NCI-H345 treated with DMSO at 0.1 percent for 48 hours (cell line): ENCODE data around the gene SLC35F6.
"Not testable (repeated sequence)": the region's sequence is repeated elsewhere in the genome, so short reads cannot be mapped to it uniquely, and the experiment has no call there.

Experiments used
- DNase-seq: peaks from one replicate; lab custom pipeline; 2025; ENCODE audit not compliant: unreplicated experiment; lab: John Stamatoyannopoulos, UW

SLC35F6 gene

DNA sequence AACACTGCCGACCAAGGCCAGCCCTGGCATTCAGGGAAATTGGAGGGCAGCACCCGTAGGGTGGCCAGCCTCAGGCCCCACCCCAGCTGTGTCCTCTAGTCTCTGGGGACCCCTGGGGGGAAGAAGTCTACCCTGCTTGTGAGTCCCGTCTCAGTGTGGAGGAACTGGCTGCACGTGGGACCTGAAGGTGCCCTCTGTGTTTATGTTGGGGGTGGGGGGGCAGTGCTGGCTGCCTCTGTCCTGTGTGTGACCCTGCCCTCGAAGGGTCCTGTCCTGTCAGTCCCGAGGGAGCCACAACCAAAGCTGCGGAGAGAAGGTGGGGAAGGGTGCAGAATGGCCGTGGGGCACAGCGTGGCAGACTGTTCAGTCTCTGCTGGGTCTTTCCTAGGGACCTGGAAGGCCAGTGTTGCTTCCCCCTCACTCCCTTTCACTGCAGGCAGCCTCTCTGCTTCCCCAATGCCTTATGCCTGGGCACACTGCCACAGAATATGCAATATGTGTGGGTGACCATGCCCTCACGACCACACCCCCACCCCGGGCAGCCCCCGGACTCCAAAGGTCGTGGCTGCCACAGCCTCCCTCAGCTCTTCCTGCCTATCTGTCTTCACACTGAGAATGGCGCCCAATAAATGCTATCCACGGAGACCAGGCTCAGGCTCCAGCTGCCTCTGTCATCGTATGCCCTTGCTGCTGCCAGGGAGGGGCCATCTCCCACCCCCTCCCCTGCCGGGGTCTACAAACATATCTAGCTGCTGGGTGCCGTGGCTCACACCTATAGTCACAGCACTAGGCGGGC lies 33.3 kb upstream of the SLC35F6 start:
- no peak for DNase-seq

- DNase-seq, result no peak
Measured at GRCh38 chr2:26731714-26732113, 32.4 kb upstream of the SLC35F6 start.

GRCh38 chr2:26732446-26732845 lies 31.6 kb upstream of the SLC35F6 start:
- DNase-seq, result no peak

- no peak for DNase-seq
Measured at GRCh38 chr2:26733413-26733812, 30.7 kb upstream of the SLC35F6 start.

DNA sequence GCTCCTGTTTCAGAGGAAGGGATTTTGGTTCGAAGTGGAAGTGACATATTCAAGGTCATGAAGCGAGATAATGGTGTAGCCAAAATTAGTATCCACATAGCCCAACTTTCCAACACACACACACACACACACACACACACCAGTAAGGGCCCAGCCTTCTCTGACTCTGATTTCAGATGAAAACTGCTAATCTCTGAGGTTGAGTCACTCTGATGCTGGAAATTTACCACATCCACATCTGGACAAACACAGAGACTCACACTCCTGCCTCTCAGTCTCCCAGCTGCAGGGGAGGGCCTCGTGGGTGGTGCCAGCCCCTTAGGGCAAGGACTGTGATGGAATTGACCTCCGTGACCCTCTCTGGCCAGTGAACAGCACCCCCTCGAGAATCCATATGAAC lies 29.0 kb upstream of the SLC35F6 start:
- DNase-seq, result no peak

GRCh38 chr2:26735883-26736588 lies 28.0 kb upstream of the SLC35F6 start:
- no peak for DNase-seq

DNA sequence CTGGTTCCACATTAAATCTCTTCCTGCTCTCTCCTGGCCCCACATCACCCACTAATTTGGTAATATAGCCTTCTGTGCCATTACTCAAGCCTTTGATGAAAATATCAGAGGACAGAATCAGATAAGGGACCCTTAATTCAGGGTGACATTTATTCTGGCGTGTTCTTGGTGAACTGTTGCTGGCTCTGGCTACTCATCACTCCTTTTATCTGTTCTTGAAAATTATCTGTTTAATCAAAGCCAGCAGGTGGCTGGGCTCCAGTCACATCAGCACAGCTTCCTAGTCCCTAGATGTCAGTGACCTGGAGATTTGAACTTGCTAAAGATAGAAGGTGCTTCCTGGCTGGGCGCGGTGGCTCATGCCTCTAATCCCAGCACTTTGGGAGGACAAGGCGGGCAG lies 26.9 kb upstream of the SLC35F6 start:
- no peak for DNase-seq

DNA sequence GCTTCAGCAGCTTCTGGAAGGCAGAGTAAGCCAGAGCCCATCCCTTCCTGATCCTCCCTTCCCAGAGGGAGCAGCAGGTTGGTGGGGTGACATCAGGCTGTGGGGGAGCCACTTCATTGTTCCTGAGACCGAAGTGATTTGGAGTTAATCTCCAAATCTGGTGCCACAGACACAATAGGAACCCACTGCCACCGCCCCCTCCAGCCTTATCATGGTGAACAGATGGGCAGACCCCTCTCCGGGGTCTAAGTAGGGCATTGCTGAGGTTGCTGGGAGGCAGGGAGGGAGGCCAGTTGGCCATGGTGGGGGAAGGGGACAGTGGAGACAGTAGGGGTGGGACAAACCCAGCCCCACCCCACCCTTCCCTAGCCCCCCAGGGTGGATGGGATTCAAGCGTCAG lies 25.6 kb upstream of the SLC35F6 start:
- no peak for DNase-seq

DNA sequence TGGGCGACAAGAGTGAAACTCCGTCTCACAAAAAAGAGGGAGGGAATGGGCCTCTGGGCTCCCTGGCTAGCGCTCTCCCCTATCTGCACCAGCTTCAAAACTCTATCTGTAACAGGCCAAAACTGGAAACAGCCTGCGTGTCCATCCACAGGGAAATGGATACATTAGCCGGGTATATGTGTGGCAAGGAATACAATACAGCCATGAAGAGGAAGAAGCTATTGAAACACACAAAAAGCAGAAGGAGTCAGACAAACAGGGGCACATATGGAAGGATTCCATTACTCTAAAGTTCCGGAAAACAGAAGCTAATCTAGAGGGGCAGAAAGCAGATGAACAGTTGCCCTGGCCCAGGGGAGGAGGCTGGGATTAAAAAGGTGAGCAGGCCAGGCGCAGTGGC lies 24.6 kb upstream of the SLC35F6 start:
- DNase-seq, result no peak

DNA sequence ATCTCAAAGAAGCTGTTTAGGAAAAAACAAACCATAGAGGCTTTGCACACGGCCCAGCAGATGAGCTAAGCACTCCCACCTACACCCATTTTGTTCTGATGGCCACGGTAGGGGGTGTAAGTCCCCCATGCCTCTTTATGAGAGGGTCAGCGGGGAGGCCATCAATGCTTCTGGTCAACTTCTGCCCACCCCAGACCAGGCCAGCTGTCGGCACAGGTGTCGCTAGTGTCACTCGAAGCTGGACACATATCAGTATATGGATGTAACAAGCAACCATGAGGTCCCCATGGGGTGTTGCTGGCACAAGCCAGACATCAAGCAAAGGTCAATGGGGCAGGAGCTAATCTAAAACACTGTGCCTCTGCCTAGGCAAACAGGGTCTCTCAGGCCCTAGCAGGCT lies 23.7 kb upstream of the SLC35F6 start:
- DNase-seq, result no peak

DNA sequence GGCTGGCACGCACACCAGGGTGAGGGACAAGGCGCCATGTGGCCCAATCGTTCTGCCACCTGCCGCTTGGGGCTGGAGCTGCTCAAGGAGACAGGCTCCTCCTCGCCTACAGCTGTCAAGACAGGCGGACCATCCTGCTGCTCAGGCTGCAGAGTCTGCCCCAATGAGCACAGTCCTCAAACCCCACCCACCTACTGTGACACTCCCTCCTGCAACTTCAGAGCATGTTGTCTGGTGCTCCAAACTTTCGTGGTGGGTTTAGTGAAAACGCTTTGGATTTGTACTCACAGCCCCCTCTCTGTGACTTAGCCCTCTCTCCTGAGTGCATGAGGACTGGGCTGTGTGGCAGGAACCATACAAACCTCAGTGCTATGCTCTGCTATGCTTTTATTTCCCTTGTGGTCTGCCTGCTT lies 23.2 kb upstream of the SLC35F6 start:
- no peak for DNase-seq

- DNase-seq, result no peak
Measured at GRCh38 chr2:26742048-26742770, 21.9 kb upstream of the SLC35F6 start.

DNA sequence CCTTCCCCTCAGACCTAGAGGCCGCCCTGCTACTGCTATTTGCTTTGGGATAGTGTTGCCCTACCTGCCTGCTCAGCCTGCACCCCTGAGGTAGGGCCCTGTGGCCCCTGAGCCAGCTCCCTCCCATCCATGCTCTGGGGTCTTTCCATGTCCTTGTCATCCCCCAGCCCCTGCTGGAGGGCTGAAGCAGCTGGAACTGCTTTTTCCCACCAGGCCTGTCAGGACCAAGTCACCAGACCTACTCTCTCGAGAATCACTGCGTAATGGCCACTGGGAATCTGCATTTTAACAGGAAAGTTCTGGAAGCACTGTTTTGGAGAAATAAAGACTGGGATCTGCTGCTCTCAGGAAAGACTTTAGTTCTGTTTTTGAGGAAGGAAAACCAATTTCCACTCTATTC lies 20.2 kb upstream of the SLC35F6 start:
- DNase-seq, result no peak

DNA sequence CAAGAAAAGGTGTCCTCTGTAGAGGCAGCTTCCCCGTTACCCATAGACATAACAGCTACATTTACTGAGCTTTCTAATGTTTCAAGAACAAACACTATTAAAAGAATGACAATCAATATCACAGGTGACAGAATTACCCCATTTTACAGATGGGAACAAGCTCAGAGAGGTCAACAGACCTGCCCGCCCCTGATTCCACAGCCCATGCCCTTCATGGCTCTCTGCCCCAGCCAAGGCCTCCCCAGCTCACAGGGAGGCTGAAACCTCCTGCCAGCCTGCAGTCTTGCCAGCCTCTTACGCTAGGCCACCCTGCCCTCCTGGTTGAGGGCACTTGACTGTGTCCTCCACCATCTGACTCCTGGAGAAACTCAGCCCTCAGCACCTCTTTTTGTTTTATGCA lies 19.1 kb upstream of the SLC35F6 start:
- DNase-seq, result no peak

GRCh38 chr2:26745609-26746327 lies 18.3 kb upstream of the SLC35F6 start:
- DNase-seq, result peak; percentile 71

DNA sequence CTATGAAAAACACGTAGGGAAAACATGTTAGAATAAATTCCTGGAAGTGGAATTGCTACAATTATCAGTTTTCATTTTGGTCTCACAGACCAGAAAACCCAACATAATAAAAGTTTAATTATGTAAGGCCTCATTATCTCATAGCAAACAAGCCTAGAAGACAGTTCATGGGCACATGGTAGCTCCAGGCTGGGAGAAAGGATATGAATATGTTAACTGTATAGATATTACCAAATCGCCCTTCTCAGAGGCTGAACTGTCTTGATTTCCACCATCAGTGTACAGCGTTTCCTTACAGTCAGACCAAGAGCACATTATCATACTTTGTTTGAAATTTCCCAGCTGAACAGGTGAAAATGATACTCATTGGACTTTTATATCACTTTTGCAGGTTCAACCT lies 17.1 kb upstream of the SLC35F6 start:
- no peak for DNase-seq

DNA sequence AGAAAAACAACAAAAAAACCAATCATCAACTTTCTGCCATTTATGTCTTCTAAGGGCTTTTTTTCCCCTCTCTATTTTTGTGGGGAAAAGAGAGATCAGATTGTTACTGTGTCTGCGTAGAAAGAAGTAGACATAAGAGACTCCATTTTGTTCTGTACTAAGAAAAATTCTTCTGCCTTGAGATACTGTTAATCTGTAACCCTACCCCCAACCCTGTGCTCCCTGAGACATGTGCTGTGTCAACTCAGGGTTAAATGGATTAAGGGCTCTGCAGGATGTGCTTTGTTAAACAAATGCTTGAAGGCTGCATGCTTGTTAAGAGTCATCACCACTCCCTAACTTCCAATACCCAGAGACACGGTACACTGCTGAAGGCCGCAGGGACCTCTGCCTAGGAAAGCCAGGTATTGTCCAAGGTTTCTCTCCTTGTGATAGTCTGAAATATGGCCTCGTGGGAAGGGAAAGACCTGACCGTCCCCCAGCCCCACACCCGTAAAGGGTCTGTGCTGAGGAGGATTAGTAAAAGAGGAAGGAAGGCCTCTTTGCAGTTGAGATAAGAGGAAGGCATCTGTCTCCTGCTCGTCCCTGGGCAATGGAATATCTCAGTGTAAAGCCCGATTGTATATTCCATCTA lies 14.2 kb upstream of the SLC35F6 start:
- not testable (repeated sequence) for DNase-seq

GRCh38 chr2:26750467-26750866 lies 13.6 kb upstream of the SLC35F6 start:
- not testable (repeated sequence) for DNase-seq

DNA sequence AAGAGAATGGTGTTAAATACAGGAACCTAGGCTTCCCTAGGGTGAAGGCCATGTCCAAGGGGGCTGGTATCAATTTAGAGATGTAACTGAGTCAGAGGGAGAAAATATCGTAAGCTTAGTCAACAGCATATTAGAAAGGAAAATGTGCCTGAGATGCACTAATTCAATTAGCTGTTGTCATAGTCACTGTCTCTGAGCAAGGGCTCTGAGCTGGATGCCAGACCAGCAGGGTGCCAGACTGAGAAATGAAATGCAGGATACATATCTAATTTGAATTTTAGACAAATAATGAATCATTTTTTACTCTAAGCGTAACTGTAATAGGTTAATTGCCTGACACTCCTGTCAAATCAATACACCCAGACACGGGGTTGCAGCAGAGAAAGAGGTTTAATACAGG lies 11.4 kb upstream of the SLC35F6 start:
- no peak for DNase-seq

- no peak for DNase-seq
Measured at GRCh38 chr2:26754539-26754938, 9.5 kb upstream of the SLC35F6 start.
